C4-2B (cell line): ENCODE results near the gene NBAS.

ENCODE experiments used
- H3K27ac ChIP-seq: fragments of 450-650 bp; 2 replicates; pipeline ENCODE4 v1.5.1; 2017
- CTCF ChIP-seq: fragments of 450-650 bp; conservative IDR thresholded peaks from 2 replicates; pipeline ENCODE4 v1.5.1; 2017; ENCODE audit warnings: mild to moderate bottlenecking
- ZFX ChIP-seq: fragments of 450-650 bp; IDR thresholded peaks from 2 replicates; pipeline ENCODE4 v1.6.1; 2017

Gene NBAS

GRCh38 chr2:15556311-15556930 is 4.7 kb downstream of the NBAS start:
- H3K27ac ChIP-seq, result no peak overlapping the region
- no peak for TF ChIP-seq ZFX
- no peak for TF ChIP-seq CTCF

DNA sequence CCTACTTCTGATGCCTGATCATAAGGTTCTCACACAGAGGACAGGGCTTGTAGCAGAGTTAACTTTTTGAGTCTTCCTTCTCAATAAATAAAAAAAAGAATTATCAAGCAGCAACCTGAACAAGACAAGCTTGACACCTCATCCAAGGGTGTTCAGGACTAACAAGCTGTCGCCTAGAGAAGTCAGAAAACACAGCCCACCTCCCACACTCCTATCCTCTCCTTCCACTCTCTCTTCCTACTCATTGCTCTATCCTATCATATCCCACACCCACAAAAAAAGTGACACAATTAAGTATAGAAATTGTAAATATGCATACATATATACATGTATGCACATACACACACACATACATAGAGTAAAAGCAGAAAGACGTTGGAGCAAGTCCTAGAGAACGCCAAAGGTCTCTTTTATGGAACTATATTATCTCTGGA is 5.4 kb downstream of the NBAS start:
- H3K27ac ChIP-seq, result no peak overlapping the region
- no peak for TF ChIP-seq CTCF
- TF ChIP-seq ZFX, result no peak

GRCh38 chr2:15554525-15555218 is 6.5 kb downstream of the NBAS start:
- TF ChIP-seq CTCF, result no peak
- TF ChIP-seq ZFX, result no peak
- no peak overlapping the region for H3K27ac ChIP-seq

DNA sequence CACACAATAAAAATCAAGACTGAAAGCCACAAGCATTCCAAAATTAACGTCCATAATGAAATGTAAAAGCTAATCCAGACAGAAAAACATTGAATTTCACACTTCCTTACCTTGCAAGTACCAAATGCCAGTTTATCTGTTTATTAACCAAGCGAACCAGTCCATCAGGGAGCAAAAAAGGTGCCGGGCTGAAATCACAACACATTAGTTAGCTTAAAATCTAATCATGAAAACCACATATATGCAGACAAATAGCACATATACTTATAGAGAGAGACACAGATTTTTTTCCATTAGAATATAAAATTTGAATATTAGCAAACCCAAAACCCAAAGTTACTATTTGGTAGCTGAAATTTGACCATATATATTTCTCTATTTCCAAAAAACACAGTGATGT is 7.2 kb downstream of the NBAS start:
- TF ChIP-seq CTCF (no peak), ZFX (no peak)
- no peak overlapping the region for H3K27ac ChIP-seq

DNA sequence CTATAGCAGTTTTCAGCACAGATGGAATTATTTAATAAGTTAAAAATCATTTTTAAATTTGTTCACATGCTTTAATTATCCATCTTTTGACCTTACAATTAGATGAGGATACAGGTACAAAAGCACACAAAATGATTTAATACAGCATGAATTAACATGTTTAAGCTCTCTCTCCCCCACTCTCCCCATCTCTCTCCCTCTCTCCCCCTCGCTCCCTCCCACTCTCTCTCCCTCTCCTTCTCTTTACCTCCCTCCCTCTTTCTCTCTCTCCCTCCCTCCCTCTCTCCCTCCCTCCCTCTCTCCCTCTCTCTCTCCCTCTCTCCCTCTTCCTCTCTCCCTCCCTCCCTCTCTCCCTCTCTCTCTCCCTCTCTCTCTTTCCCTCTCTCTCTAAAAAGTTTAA is 7.6 kb downstream of the NBAS start:
- TF ChIP-seq ZFX, result no peak
- no peak for TF ChIP-seq CTCF
- no peak overlapping the region for H3K27ac ChIP-seq

DNA sequence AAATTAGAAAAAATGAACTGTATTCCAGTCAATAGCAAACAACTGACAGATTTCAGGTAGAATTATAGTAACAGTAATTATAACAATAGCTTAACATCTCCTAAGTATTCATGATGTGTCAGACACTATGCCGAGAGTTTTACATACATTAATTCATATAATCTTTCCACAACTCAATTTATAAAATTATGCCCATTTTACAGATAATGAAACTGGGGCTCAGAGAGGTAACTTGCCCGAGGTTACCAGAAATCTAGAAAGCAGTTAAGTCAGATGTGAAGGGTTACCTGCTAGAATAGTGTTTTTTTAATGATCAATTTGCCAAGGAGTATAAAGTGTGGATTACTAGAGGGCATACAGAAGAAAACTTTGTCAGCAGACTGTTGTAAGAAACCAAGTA is 12.2 kb downstream of the NBAS start:
- no peak overlapping the region for H3K27ac ChIP-seq

More for the DNA sequence above, 12.2 kb downstream of the NBAS start:
- no peak for TF ChIP-seq ZFX
- TF ChIP-seq CTCF, result no peak
